ENCODE data around the gene FCN2.

The FCN2 gene

DNA sequence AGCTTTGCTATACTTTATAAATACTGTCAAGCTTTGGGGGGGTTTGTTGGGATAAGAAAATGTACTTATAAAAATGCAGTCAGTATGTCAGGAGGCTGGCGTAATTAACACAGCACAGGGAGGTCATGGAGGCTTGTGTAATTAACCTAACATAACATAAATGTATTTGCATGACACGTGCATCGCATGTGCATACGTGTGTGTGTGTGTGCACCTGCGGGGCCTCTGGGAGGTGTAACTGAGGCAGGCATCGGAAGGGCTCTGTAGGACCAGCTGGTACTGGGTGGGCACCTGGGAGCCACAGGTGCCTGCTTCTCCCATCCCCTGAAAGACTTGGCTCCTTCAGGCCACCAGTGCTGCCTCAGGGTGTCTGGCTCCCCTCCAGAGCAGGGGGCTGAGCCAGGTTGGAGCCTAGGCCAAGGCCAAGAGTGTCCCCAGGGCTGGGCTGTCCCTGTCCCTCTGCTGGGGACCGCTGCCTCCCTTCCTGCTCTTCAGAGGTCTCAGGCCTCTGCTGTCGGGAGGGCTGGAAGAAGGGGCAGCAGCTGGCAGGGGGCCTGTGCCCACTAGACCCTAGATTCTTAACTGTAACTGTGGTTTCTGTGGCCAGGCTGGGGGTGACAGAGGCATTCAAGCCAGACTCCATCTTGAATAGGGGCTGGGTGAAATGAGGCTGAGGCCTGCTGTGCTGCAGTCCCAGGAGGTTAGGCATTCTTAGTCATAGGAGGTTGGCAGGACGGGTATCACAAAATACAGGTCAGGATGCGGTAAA is 9.0 kb downstream of the FCN2 start:
- no peak for DNase-seq

DNA sequence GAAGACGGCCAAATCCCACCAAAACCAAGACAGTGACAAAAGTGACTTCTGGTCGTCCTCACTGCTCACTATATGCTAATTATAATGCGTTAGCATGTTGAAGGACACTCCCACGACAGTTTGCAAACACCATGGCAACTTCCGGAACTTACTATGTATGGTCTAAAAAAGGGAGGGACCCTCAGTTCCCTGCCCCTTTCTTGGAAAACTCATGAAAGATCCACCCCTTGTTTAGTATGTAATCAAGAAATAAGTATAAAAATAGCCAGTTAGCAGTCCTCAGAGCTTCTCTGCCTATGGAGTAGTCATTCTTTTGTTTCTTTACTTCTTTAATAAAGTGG is 9.5 kb downstream of the FCN2 start:
- DNase-seq, result no peak

- DNase-seq, result no peak
Measured at GRCh38 chr9:134891053-134891452, 10.4 kb downstream of the FCN2 start.

GRCh38 chr9:134891713-134892112 is 11.1 kb downstream of the FCN2 start:
- no peak for DNase-seq

GRCh38 chr9:134892221-134892620 is 11.6 kb downstream of the FCN2 start:
- DNase-seq, result no peak

DNA sequence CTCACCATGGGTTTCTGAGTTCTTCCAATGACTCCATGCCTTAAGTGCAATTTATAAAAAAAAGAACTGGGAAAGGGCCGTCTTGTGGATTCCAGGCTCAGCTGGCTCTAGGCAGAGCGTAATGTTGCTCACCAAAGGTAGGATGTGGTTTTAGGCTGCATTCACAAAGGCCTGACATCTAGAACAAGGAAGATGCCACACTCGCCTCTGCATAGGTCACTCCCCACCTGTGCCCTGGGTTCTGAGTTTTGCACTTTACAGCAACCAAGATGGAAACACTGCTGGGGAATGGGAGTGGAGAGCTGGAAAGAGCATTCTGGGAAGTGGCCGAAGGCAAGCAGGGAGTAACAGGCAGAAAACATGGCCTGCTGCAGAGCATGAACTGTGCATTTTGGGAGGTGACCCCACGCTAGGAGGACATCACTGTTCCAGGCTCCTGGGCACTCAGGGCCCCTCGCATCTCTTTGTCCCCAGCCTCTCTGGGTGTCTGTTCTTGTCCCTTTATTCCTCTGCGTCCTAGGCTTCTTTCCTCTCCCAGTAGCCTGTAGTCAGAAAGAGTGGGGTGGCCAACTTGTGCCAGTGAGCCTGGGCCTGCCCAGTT is 12.3 kb downstream of the FCN2 start:
- no peak for DNase-seq

- no peak for DNase-seq
Measured at GRCh38 chr9:134894136-134894860, 13.7 kb downstream of the FCN2 start.

DNA sequence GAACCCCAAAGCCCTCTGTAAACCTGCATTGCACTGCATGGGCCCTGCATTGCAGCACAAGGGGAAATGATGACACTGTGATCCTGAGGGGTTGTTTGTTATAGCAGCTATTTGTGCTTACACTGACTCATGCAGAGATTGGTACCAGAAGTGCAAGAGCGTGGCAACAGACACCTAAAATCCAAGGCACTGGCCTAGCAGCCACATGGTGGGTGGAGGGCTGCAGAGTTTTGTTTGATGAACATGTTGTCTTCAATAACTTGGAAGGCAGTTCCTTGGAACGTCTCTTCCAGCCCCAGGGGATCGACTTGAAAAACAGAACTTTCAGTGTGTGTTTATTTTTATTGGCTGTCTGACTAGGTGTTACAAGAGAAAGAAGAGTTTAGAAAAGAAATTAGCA is 14.5 kb downstream of the FCN2 start:
- no peak for DNase-seq

DNA sequence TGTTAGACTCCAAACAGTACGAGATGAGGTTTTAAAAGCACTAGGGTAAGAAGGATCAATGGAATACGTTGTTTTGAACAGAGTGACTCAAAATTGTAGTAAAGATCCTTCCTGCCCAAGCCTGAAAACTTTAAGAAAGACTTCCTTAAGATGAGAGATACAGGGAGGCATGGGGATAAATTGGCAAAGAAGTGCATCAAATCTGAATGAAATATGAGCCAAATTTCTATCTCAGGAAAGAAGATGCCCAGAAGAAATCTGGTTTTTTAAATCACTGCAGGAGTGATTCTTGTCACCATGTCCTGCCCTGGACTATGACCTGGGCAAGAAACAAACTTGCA is 14.9 kb downstream of the FCN2 start:
- DNase-seq, result no peak

GRCh38 chr9:134895908-134896833 is 15.6 kb downstream of the FCN2 start:
- DNase-seq, result no peak

- DNase-seq, result no peak
Measured at GRCh38 chr9:134896834-134897583, 16.4 kb downstream of the FCN2 start.

- no peak for DNase-seq
Measured at GRCh38 chr9:134897584-134898170, 17.1 kb downstream of the FCN2 start.

DNA sequence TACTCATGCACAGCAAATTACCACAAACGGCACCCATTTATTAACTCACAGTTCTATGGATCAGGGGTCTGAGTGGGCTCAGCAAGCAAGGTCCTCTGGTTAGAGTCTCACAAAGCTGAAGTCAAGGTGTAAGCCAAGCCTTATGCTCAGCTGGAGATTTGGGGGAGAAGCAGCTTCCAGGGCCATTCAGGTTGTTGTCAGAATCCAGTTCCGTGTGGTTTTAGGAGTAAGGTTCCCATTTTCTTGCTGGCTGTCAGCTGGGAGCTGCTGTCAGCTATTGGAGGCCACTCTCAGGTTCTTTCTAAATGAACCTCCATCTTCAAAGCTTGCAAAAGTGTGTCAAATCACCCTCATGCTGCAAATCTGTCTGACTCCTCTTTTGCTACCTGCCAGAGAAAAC is 17.7 kb downstream of the FCN2 start:
- DNase-seq, result no peak

DNA sequence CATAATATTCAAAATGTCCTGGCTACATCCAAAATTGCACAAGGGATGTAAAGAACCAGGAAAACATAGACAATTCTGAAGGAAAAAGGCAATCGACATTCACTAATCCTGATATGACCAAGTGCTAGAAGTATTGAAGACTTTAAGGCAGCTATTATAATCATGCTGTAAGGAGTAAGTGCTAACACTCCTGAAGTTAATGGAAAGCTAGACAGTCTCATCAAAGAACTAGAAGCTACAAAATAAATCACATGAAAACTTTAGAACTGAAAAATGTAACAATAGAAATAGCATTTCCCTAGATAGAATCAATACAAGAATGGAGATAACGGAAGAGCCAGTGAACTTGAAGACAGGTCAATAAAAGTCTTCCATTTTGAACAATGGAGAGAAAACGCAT is 18.6 kb downstream of the FCN2 start:
- DNase-seq, result no peak

DNA sequence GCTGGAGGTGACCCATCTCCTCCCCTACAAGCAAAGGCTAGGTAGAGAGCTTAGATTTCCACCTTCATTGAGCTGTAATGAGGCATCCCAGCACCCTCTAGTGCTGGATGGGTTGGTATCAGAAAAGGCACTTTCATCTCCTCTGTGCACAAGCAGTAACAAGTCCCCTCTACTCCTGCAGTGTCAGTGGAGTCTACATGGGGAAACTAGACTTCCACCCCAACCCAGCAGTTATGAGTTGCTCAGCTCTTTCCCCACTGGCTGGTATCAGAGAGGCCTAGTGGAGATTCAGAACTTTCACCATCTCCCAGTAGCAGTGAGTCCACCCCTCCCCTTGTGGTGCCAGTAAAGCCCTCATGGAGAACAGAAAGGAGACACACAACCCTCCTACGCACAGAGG is 19.2 kb downstream of the FCN2 start:
- DNase-seq, result no peak

- no peak for DNase-seq
Measured at GRCh38 chr9:134902936-134903335, 22.3 kb downstream of the FCN2 start.

DNA sequence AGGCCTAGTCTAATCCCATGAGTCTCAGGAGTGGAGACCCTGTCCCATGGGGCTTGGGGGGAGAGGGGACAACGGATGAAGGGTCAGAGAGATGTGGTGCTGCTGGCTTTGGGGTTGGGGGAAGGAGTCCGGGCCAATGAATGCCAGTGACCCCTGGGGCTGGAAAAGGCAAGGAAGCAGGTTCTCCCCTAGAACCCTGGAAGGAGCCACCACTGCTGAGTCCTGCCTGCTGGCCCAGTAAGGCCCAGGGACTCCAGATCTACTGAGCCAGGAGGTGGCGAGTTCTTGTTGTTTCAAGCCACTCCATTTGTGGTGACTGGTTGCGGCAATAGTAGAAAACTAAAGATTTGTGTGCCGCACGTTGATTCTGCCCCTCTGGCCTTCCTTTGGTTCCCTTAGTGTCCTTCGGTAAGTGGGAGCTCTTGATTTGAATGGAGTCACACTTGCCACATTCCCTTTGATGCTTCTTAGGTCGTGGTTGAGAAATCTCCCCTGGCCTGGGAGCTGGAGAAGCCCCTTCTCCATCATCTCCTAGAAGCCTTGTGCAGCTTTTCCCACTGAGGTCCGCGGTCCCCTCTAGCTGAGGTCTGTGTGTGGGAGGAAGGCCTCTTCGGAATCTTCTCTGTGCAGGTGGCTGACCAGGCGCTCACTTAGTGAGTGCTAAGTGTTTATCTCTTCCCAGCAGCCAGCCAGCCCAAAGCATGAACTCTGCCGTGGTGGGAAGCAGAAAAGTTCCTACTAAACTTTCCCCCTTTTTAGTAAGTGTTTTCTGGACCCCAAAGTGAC is 28.1 kb downstream of the FCN2 start:
- no peak for DNase-seq

DNA sequence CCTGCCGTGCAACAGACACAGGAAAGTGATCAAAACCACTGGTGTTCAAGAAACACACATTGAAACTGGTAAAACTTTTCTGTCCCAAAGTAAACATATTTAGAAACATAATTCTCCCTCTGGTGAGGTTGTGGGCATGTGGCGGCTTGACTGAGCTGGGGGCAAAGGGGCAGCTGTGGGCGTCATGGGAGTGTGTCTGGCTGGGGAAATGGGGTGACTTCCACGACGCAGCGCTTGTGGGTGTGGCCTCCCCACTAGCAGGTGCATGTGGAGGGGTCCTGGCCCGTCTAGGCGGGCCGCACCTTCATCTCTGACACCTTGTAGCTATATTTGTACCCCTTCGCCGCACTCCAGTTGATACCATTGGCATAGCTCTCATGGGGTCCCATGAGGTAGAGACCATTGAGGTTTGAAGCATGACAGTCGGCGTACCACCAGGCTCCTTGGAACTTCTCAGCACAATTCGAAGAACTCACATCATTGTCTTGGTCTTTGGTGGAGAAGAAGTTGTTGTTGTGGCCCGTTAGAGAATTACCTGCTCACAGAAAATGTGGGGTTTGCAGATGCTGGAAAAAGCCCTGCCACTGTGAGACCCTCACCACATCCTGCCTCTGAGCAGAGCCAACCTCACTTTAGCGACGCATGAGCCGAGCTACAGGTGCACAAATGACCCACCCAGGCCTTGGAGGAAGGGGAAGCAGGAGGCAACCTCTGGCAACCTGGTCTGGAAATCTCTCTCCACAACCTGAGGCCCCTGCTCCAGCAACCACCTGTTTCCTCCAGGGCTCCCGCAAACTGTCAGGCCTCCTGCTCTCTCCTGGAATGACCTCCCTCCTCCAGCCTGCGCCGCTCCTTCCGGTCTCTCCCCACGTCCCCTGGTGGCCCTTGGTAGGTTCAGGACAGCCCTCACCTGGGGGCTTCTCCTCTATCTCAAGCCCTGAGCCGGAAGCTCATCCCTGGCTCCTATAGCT is 29.2 kb downstream of the FCN2 start:
- DNase-seq, result no peak

DNA sequence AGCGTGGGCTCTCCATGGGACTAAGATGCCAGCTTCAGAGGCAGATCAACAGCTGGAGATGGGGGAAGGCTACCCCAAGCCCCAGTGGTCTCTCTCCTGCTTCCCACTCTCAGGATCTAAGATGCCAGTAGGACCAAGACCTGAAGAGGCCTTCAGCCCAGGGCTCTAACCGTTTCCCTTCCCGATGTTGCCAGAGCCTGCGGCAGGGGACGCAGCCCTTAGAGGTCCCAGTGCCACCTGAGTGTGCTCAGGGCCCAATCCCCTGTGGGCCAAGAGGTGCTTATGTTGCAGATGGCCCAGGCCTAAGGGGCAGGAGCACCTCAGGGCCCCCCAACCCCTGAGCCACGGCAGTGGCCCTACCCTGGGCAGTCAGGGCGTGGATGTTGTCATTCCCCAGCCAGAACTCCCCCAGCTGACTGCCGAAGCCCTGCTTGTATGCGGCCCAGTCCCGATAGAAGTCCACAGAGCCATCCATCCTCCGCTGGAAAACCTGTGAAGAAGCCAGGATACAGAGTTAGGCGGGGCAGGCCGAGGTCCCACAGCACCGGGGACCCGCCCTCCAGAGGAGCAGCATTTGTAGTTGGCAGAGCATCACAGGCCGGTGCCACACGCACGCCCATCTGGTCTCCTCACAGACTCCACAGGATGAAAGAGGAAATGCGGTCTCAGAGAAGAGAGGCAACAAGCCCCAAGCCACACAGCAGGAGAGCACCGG is 31.7 kb downstream of the FCN2 start:
- DNase-seq, result no peak

Data from stimulated activated naive CD4-positive, alpha-beta T cell treated with Interleukin-2 at 50 U/mL for 16 hours (primary cell).